NCI-H187 treated with DMSO at 0.1 percent for 48 hours (cell line): ENCODE results near the gene CDSN.
"Not testable (repeated sequence)": the region's sequence is repeated elsewhere in the genome, so short reads cannot be mapped to it uniquely, and the experiment has no call there.

ENCODE experiments used
- DNase-seq: peaks from one replicate; lab custom pipeline; 2025; lab: John Stamatoyannopoulos, UW

CDSN gene

GRCh38 chr6:31087494-31088089 lies 32.7 kb downstream of the CDSN start:
- DNase-seq, result peak; percentile 3

GRCh38 chr6:31086788-31087440 lies 33.3 kb downstream of the CDSN start:
- DNase-seq, result no peak

DNA sequence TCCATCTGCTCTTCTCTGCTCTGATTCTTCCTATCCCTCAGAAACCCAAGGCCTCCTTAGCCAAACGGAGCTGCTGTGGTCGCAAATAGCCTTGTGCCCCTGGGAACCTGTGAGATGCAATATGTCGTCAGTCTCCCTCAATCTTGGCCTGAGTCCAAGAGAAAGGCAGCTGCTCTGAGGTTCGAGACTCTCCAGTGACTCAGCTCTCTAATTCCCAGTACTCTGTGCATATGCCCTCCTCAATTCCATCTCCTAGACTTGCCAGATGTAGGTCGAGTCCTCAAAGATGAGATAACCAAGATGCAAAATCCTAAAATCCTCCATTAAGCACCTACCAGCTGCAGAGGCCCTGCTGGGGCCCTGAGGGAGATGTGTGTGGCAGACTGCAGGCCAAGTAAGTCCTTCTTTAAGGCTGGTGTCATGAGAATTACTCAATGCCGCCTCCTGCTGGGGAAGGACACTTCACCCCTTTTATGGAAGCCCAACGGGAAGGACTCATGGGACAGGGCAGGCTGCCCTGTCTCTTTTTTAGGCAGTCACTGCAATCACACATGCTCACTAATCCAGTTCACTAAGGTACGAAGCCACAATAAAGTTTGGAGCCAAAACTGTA lies 36.4 kb downstream of the CDSN start:
- no peak for DNase-seq

- DNase-seq, result no peak
Observed at GRCh38 chr6:31081872-31082271, 38.4 kb downstream of the CDSN start.

- no peak for DNase-seq
Observed at GRCh38 chr6:31079656-31080261, 40.5 kb downstream of the CDSN start.

- no peak for DNase-seq
Observed at GRCh38 chr6:31076611-31077010, 43.6 kb downstream of the CDSN start.

- DNase-seq, result no peak
Observed at GRCh38 chr6:31075528-31075927, 44.7 kb downstream of the CDSN start.

DNA sequence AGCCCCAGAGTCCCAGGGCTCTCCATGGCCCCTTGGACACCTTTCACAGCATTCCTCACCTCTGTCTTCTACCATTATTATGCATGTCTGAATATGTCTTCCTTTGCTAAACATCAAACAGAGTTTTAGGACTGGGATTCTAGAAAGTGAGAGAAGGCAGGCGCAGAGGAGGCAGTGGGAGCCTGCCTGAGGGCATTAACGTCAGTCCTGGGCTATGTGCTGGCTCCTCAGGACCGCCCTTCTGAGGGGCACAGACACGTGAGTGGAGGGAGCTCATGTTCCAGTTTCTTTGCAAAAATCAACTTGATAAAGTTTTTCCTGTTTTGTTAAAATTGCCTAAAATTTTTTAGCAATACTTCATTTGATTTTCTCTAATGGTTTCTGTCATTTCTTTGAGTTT lies 45.8 kb downstream of the CDSN start:
- no peak for DNase-seq

- DNase-seq, result no peak
Observed at GRCh38 chr6:31070711-31071197, 49.5 kb downstream of the CDSN start.

- DNase-seq, result peak; percentile 42
Observed at GRCh38 chr6:31068669-31069340, 51.4 kb downstream of the CDSN start.

DNA sequence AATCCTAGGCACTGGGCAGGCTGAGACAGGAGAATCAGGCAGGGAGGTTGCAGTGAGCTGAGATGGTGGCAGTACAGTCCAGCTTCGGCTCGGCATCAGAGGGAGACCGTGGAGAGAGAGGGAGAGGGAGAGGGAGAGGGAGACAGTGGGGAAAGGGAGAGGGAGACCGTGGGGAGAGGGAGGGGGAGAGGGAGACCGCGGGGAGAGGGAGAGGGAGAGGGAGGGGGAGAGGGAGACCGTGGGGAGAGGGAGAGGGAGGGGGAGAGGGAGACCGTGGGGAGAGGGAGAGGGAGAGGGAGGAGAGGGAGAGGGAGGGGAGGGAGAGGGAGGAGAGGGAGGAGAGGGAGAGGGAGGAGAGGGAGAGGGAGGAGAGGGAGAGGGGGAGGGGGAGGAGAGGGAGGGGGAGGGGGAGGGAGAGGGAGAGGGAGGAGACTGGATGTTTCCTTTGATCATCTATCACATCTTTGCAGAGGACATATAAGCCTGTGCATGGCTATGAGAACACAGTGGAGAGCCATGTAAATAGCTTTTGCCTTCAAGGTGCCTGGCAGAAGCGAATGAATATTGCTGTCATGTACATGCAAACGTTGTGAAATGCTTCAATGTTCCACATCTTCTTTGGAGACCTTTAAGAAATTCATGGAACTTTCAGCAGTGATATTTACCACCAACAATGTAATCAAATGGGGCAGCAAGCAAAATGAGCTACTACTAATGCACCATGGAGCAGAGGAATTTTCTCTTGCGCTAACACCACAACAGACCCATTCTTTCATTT lies 52.2 kb downstream of the CDSN start:
- not testable (repeated sequence) for DNase-seq

- not testable (repeated sequence) for DNase-seq
Observed at GRCh38 chr6:31067028-31067427, 53.2 kb downstream of the CDSN start.

GRCh38 chr6:31065556-31065955 lies 54.7 kb downstream of the CDSN start:
- no peak for DNase-seq
